H9 (cell line): ENCODE measurements around the gene BBS2. TPM values are rescaled to one million over a fixed set of nuclear protein-coding genes. Genes with fewer than 3 reads are reported as not detected.

Experiments used
- DNase-seq: peaks from one replicate; pipeline ENCODE4 v3.0.0-alpha.2; 2017
- H2AFZ ChIP-seq: one replicate; pipeline ENCODE4 v1.6.1; 2013; ENCODE audit warnings: mild to moderate bottlenecking, low read length, control low read depth, moderate library complexity
- H2AK5ac ChIP-seq: 2 replicates; pipeline ENCODE4 v1.6.1; 2013; ENCODE audit warnings: low read length, control low read depth, mixed read lengths; ENCODE audit not compliant: insufficient read length
- H2BK120ac ChIP-seq: one replicate; pipeline ENCODE4 v1.6.1; 2013; ENCODE audit warnings: low read depth, mild to moderate bottlenecking, low read length, control low read depth, inconsistent platforms; ENCODE audit not compliant: poor library complexity, severe bottlenecking
- H2BK12ac ChIP-seq: 2 replicates; pipeline ENCODE4 v1.6.1; 2013; ENCODE audit warnings: low read length, control low read depth, mixed read lengths, low read depth; ENCODE audit not compliant: insufficient read length
- H2BK15ac ChIP-seq: 2 replicates; pipeline ENCODE4 v1.6.1; 2013; ENCODE audit warnings: low read depth, low read length, control low read depth
- H2BK20ac ChIP-seq: one replicate; pipeline ENCODE4 v1.6.1; 2013; ENCODE audit warnings: low read depth, mild to moderate bottlenecking, low read length, control low read depth, inconsistent platforms; ENCODE audit not compliant: poor library complexity, severe bottlenecking
- H2BK5ac ChIP-seq: 2 replicates; pipeline ENCODE4 v1.6.1; 2013; ENCODE audit warnings: low read length, control low read depth, mixed read lengths; ENCODE audit not compliant: insufficient read length
- H3K14ac ChIP-seq: 2 replicates; pipeline ENCODE4 v1.6.1; 2013; ENCODE audit warnings: low read length, control low read depth; ENCODE audit not compliant: insufficient read depth
- H3K18ac ChIP-seq: 2 replicates; pipeline ENCODE4 v1.6.1; 2013; ENCODE audit warnings: low read depth, mild to moderate bottlenecking, mixed read lengths, low read length, control low read depth; ENCODE audit not compliant: insufficient read length
- H3K23ac ChIP-seq: 2 replicates; pipeline ENCODE4 v1.6.1; 2013; ENCODE audit warnings: low read length, control low read depth, mixed read lengths, low read depth; ENCODE audit not compliant: insufficient read length
- H3K23me2 ChIP-seq: 2 replicates; pipeline ENCODE4 v1.6.1; 2013; ENCODE audit warnings: low read depth, mild to moderate bottlenecking, mixed read lengths, low read length, control low read depth; ENCODE audit not compliant: insufficient read length, poor library complexity, severe bottlenecking
- H3K27ac ChIP-seq: 2 replicates; pipeline ENCODE4 v1.5.1; 2013; ENCODE audit warnings: low read length, control low read depth, mixed read lengths, low read depth; ENCODE audit not compliant: insufficient read length
- H3K27me3 ChIP-seq: 2 replicates; pipeline ENCODE4 v1.6.1; 2013; ENCODE audit warnings: low read length, control low read depth, inconsistent platforms; ENCODE audit not compliant: insufficient read depth
- H3K4ac ChIP-seq: 2 replicates; pipeline ENCODE4 v1.6.1; 2013; ENCODE audit warnings: low read depth, mild to moderate bottlenecking, control low read depth, inconsistent platforms, low read length, moderate library complexity
- H3K4me1 ChIP-seq: 2 replicates; pipeline ENCODE4 v1.6.1; 2013; ENCODE audit warnings: low read length, control low read depth, inconsistent platforms; ENCODE audit not compliant: insufficient read depth
- H3K4me2 ChIP-seq: 2 replicates; pipeline ENCODE4 v1.6.1; 2013; ENCODE audit warnings: low read length, control low read depth, mixed read lengths; ENCODE audit not compliant: insufficient read length, insufficient read depth
- H3K56ac ChIP-seq: 2 replicates; pipeline ENCODE4 v1.6.1; 2013; ENCODE audit warnings: low read depth, mild to moderate bottlenecking, mixed read lengths, low read length, control low read depth; ENCODE audit not compliant: insufficient read length
- H3K79me1 ChIP-seq: 2 replicates; pipeline ENCODE4 v1.6.1; 2013; ENCODE audit warnings: low read depth, mild to moderate bottlenecking, moderate library complexity, low read length, control low read depth, inconsistent platforms; ENCODE audit not compliant: insufficient read depth, poor library complexity, severe bottlenecking
- H3K79me2 ChIP-seq: 2 replicates; pipeline ENCODE4 v1.6.1; 2013; ENCODE audit warnings: low read length, control low read depth, inconsistent platforms; ENCODE audit not compliant: insufficient read depth
- H3K9ac ChIP-seq: 2 replicates; pipeline ENCODE4 v1.6.1; 2013; ENCODE audit warnings: low read length, control low read depth, mixed read lengths; ENCODE audit not compliant: insufficient read length; ENCODE audit errors: extremely low read depth
- H3K9me3 ChIP-seq: one replicate; pipeline ENCODE4 v1.6.1; 2013; ENCODE audit warnings: low read depth, low read length, inconsistent platforms; ENCODE audit not compliant: control insufficient read depth
- H3T11ph ChIP-seq: one replicate; pipeline ENCODE4 v1.6.1; 2013; ENCODE audit warnings: mild to moderate bottlenecking, low read length, control low read depth, inconsistent platforms
- H4K20me1 ChIP-seq: one replicate; pipeline ENCODE4 v1.6.1; 2013; ENCODE audit not compliant: control insufficient read depth, insufficient read length, insufficient read depth
- H4K5ac ChIP-seq: 2 replicates; pipeline ENCODE4 v1.6.1; 2013; ENCODE audit warnings: low read depth, mild to moderate bottlenecking, mixed read lengths, low read length, control low read depth; ENCODE audit not compliant: insufficient read length
- H4K8ac ChIP-seq: replicated peaks from 2 replicates; pipeline ENCODE4 v1.6.1; 2013; ENCODE audit warnings: low read length, control low read depth, mixed read lengths, low read depth; ENCODE audit not compliant: insufficient read length
- H4K91ac ChIP-seq: 2 replicates; pipeline ENCODE4 v1.6.1; 2013; ENCODE audit warnings: low read depth, mild to moderate bottlenecking, moderate library complexity, mixed read lengths, low read length, control low read depth; ENCODE audit not compliant: insufficient read length
- H3K27ac Mint-ChIP-seq, 3 experiments: 2 replicates in 2 of 3; 3 replicates in 1 of 3; pipeline ENCODE4 v1.8.0; 2020 to 2021; ENCODE audit warnings: mixed read lengths in 3 of 3, mild to moderate bottlenecking in 1 of 3, moderate library complexity in 1 of 3
- H3K27me3 Mint-ChIP-seq: 2 replicates; pipeline ENCODE4 v1.8.0; 2021; ENCODE audit warnings: low read depth, mild to moderate bottlenecking, moderate library complexity, mixed read lengths
- H3K36me3 Mint-ChIP-seq, 3 experiments: 2 replicates in 2 of 3; 3 replicates in 1 of 3; pipeline ENCODE4 v1.8.0; 2020 to 2021; ENCODE audit warnings: low read depth in 3 of 3, mixed read lengths in 3 of 3; ENCODE audit not compliant: insufficient read depth in 1 of 3
- H3K4me1 Mint-ChIP-seq, 2 experiments: 2 replicates each; pipeline ENCODE4 v1.8.0; 2020; ENCODE audit warnings: mixed read lengths in 2 of 2
- H3K4me3 Mint-ChIP-seq, 2 experiments: 2 replicates in 1 of 2; 3 replicates in 1 of 2; pipeline ENCODE4 v1.8.0; 2020 to 2021; ENCODE audit warnings: mild to moderate bottlenecking in 2 of 2, mixed read lengths in 2 of 2, moderate library complexity in 1 of 2
- H3K9me3 Mint-ChIP-seq, 2 experiments: 2 replicates in 1 of 2; 3 replicates in 1 of 2; pipeline ENCODE4 v1.8.0; 2020; ENCODE audit warnings: mild to moderate bottlenecking in 2 of 2, mixed read lengths in 2 of 2, moderate library complexity in 1 of 2
- CTCF ChIP-seq: fragments of 200-600 bp; sonication (generic); conservative IDR thresholded peaks from 3 replicates; pipeline ENCODE4 v1.8.0; 2021; ENCODE audit warnings: antibody characterized with exemption, mild to moderate bottlenecking
- WGBS: extraction: QIAGEN DNeasy Blood & Tissue Kit; methylation state at CpG from one replicate; pipeline ENCODE4 v1.1.7; 2013; ENCODE audit warnings: missing lambda C conversion rate, low lambda C conversion rate, mixed read lengths; ENCODE audit not compliant: insufficient read length; ENCODE audit errors: extremely low coverage; 5-methylcytosine and 5-hydroxymethylcytosine counted together
- total RNA-seq: library from RNA; stranded (reverse); gene quantifications from 2 replicates; pipeline ENCODE4 v1.2.1, GENCODE V29; 2021

Gene BBS2
- total RNA-seq, 1 experiment from 2014 or later = 13.1 TPM

- H3K9ac ChIP-seq = no peak overlapping the region
- H3K4me1 Mint-ChIP-seq = peaks cover 7 to 16% of the 10 kb centered on the region in 2 experiments
- H4K20me1 ChIP-seq = no peaks in the 10 kb centered on the region
- no peak overlapping the region for H2AK5ac ChIP-seq
- H3K79me2 ChIP-seq = no peaks in the 10 kb centered on the region
- H3K23me2 ChIP-seq = peaks cover 6% of the 10 kb centered on the region
- H3K4me3 Mint-ChIP-seq = no peak overlapping the region
- no peak overlapping the region for H3K18ac ChIP-seq
- no peak overlapping the region for H2BK5ac ChIP-seq
- H3K27me3 ChIP-seq = no peaks in the 10 kb centered on the region
- no peak overlapping the region for H3K56ac ChIP-seq
- no peak for DNase-seq
- no peak overlapping the region for H3K23ac ChIP-seq
- no peak overlapping the region for H3K4me2 ChIP-seq
- no peak overlapping the region for H2BK120ac ChIP-seq
- H3K9me3 Mint-ChIP-seq = no peaks in the 10 kb centered on the region
- H4K91ac ChIP-seq = no peak overlapping the region
- no peak overlapping the region for H2BK20ac ChIP-seq
- H2BK15ac ChIP-seq = no peak overlapping the region
- TF ChIP-seq CTCF = no peak
- H3K14ac ChIP-seq = no peak overlapping the region
- H4K8ac ChIP-seq = no peak overlapping the region
- H4K5ac ChIP-seq = no peak overlapping the region
- no peak overlapping the region for H3K27ac Mint-ChIP-seq
- no peaks in the 10 kb centered on the region for H3K79me1 ChIP-seq
- H3K9me3 ChIP-seq = no peaks in the 10 kb centered on the region
- no peaks in the 10 kb centered on the region for H3K36me3 Mint-ChIP-seq
- H3K4me1 ChIP-seq = no peaks in the 10 kb centered on the region
- H3K4ac ChIP-seq = no peak overlapping the region
- H3T11ph ChIP-seq = no peak overlapping the region
- no CpG with 5 or more reads among the region's 2 CpGs for WGBS
- H3K27ac ChIP-seq = no peak overlapping the region
- no peak overlapping the region for H2BK12ac ChIP-seq
- H3K27me3 Mint-ChIP-seq = peaks cover 3% of the 10 kb centered on the region
- H2AFZ ChIP-seq = no peak overlapping the region
These were observed 2.6 kb downstream of the BBS2 start for GRCh38 chr16:56517206-56517605.
